ENCODE measurements around the gene TRAF3.

The TRAF3 gene

DNA sequence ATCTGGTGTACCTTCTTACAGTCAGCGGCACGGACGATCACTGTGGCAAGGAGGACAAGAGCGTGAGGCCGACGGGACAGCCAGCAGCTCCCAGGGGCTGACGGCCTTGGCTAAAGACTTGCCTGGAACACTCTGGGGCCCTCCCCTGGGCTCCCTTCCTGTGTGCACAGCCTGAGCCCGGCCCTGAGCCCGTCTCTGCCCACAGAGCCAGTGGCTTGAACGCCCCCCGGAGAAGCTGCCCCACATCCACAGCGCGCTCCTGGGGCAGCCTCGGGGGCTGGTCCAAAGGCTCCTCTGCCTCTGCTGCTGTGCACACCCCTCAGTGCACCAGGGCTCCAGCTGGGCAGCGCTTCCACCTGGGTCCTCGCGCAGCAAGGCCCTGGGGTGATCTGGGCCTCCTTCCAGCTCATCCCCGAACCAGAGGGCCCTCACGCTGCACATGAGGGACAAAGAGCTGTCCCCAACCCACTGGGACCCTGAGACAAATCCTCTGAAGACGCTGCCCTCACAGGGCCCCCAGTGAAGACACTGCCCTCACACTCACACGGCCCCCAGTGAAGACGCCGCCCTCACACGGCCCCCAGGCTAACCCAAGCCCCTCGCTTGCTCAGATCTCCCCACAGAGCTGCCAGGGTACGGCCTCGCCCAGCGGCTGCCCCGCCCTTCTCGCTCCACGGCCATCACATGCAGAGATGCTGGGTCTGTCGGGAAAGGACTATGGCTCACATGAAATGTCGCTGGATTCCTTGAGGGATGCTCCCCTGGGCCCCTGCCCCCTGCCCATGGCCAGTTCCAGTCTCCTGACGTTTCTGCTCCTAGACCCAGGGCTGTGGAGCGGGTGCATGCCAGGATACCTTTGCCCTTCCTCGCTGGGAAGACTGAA is 167.4 kb downstream of the TRAF3 start:
- H3K9ac ChIP-seq (ENCODE audit: low read length): no peak overlapping the region
- peaks cover 92% of the 10 kb centered on the region for H3K36me3 ChIP-seq (ENCODE audit: control insufficient read depth, insufficient read depth, low read length, severe bottlenecking)
- no peaks in the 10 kb centered on the region for H3K9me3 ChIP-seq (ENCODE audit: control insufficient read depth, low read length)
- no peaks in the 10 kb centered on the region for H3K27me3 ChIP-seq (replicated peaks; ENCODE audit: control insufficient read depth, insufficient read depth, low read length)
- H3K4me3 ChIP-seq (ENCODE audit: low read length): no peak overlapping the region
- H3K4me1 ChIP-seq (ENCODE audit: control insufficient read depth, insufficient read depth, low read length): peaks cover 3% of the 10 kb centered on the region
- no peak for DNase-seq (ENCODE audit: low read depth)

- Histone ChIP-seq H3K36me3 (ENCODE audit: control insufficient read depth, insufficient read depth, low read length, severe bottlenecking) (peaks cover 92% of the 10 kb centered on the region), H3K4me1 (ENCODE audit: control insufficient read depth, insufficient read depth, low read length) (peaks cover 10% of the 10 kb centered on the region), H3K9ac (ENCODE audit: low read length) (no peak overlapping the region), H3K27me3 (replicated peaks; ENCODE audit: control insufficient read depth, insufficient read depth, low read length) (no peaks in the 10 kb centered on the region), H3K9me3 (ENCODE audit: control insufficient read depth, low read length) (no peaks in the 10 kb centered on the region), H3K4me3 (ENCODE audit: low read length) (no peak overlapping the region)
- no peak for DNase-seq (ENCODE audit: low read depth)
Measured at GRCh38 chr14:102945346-102946130, 168.3 kb downstream of the TRAF3 start.

DNA sequence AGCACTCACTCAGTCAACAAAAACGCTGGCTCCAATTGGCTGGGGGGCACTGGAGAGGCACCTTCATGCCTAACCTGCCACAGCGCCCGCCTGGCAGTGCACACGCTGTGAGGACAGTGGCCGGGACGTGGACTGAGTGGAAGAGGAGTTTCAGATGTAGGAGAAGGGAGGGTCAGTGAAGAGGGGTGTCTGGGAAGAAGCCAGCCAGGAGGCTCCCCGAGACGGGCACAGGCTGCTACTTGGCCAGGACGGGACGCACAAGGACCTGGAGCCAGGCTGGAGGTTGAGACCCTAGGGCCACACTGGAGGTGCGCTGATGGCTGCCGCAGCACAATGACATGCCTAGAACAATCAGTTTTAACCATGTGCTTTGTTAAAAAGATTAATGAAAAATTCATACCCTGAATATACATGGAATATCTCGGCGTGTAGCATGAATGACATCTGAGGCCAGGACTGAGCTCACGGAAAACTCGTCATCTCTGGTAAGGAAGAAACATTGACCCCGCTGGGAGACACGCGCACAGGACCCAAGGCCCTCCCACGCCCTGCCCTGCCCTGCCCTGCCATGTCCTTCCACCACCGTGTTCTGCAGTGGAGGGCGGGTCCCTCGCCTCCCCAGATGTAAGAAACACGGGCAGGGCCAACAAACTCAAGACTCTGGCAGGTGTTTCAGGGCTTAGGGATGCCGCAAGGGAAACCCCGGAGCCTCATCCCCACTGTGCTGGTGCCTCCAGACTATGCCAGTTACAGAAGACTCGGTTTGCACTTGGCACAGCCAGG is 170.3 kb downstream of the TRAF3 start:
- H3K27me3 ChIP-seq (replicated peaks; ENCODE audit: control insufficient read depth, insufficient read depth, low read length): no peaks in the 10 kb centered on the region
- H3K9me3 ChIP-seq (ENCODE audit: control insufficient read depth, low read length): no peaks in the 10 kb centered on the region
- H3K9ac ChIP-seq (ENCODE audit: low read length): no peak overlapping the region
- peaks cover 92% of the 10 kb centered on the region for H3K36me3 ChIP-seq (ENCODE audit: control insufficient read depth, insufficient read depth, low read length, severe bottlenecking)
- DNase-seq (ENCODE audit: low read depth): no peak
- H3K4me1 ChIP-seq (ENCODE audit: control insufficient read depth, insufficient read depth, low read length): peaks cover 15% of the 10 kb centered on the region
- H3K4me3 ChIP-seq (ENCODE audit: low read length): no peak overlapping the region

DNA sequence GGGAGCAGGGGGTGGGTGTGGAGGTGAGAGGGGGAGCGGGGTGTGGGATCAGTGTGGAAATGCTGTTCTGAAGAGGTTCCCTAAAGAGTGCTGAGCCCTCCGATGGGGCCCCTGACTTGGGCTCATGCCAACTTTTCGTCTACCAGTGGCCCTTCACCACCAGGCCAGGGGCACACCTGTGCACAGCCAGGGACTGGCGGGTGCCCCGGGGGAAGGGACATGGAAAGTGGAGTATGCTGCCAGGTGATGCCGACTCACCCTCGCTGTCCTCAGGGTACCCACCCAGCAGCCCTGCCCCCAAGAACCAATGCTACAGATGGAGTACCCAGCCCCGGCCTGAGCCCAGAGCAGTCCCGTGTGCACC is 171.4 kb downstream of the TRAF3 start:
- no peaks in the 10 kb centered on the region for H3K9me3 ChIP-seq (ENCODE audit: control insufficient read depth, low read length)
- no peaks in the 10 kb centered on the region for H3K27me3 ChIP-seq (replicated peaks; ENCODE audit: control insufficient read depth, insufficient read depth, low read length)
- no peak for DNase-seq (ENCODE audit: low read depth)
- H3K4me1 ChIP-seq (ENCODE audit: control insufficient read depth, insufficient read depth, low read length): peaks cover 15% of the 10 kb centered on the region
- H3K36me3 ChIP-seq (ENCODE audit: control insufficient read depth, insufficient read depth, low read length, severe bottlenecking): peaks cover 93% of the 10 kb centered on the region
- H3K9ac ChIP-seq (ENCODE audit: low read length): no peak overlapping the region
- no peak overlapping the region for H3K4me3 ChIP-seq (ENCODE audit: low read length)

DNA sequence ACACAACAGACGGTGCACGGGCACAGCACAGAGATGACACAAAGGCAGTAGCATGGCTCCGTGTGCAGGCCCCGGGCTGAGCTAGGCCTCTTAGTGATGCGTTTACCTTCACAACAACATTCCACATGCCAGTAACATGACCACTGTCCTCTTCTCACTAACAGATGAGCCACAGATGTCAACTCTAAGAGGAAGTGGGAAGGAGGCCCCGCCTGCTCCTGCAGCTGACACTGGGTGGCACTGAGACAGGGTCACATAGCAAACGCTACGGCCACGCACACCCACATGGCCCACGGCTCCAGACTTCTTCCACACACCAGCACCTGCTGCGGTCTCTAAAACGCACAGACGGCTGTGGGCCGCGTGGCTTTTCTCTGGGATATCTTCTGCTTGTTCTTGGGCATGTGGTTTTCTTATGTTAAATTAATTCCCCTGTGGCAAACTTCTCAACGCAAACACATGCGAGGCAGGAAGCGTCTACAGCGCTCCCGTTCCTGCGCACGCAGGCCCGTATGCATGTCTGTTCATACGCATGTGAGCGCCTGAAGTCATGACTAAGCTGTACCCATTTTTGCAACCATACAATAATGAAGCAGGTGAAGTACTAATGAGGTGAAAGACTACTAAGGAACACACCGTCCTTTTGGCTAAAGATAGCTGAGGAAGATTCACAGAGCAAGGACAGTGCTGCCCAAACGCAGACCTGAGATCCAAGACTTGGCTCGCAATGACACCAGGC is 172.0 kb downstream of the TRAF3 start:
- H3K4me1 ChIP-seq (ENCODE audit: control insufficient read depth, insufficient read depth, low read length): peaks cover 15% of the 10 kb centered on the region
- no peak for DNase-seq (ENCODE audit: low read depth)
- H3K9me3 ChIP-seq (ENCODE audit: control insufficient read depth, low read length): no peaks in the 10 kb centered on the region
- no peaks in the 10 kb centered on the region for H3K27me3 ChIP-seq (replicated peaks; ENCODE audit: control insufficient read depth, insufficient read depth, low read length)
- H3K9ac ChIP-seq (ENCODE audit: low read length): no peak overlapping the region
- peaks cover 93% of the 10 kb centered on the region for H3K36me3 ChIP-seq (ENCODE audit: control insufficient read depth, insufficient read depth, low read length, severe bottlenecking)
- H3K4me3 ChIP-seq (ENCODE audit: low read length): no peak overlapping the region

DNA sequence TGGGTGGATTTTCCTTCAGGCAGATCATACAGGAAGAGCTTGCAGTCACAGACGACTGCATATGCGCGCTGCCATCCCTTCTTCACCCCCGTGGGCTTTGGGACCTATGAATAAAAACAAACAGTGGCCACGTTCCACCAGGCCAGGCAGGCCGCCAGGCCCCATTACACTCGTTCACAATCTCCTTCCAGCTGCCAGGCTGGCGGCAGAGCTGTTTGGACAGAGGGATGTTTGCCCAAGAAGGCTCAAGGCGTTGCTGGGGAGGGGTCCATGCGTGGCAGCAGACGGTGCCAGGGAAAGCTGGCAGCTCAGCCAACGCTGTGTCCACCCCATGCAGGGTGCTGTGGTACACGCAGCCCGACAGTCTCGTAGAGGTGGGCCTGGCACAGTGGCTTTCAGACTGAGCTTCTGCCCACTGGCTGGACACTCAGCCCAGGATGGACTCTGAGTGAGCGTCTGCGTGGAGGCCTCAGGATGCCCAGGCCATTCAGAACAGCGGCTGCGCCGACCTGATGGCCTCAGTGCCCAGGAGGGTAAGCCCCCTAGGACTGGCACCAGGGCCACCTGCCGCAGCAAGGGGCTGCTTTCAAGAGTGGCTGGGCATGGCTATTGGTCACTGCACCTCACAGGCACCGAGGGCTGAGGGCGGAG is 172.7 kb downstream of the TRAF3 start:
- Histone ChIP-seq H3K4me3 (ENCODE audit: low read length) (no peak overlapping the region), H3K27me3 (replicated peaks; ENCODE audit: control insufficient read depth, insufficient read depth, low read length) (no peaks in the 10 kb centered on the region), H3K4me1 (ENCODE audit: control insufficient read depth, insufficient read depth, low read length) (peaks cover 15% of the 10 kb centered on the region), H3K9me3 (ENCODE audit: control insufficient read depth, low read length) (no peaks in the 10 kb centered on the region), H3K36me3 (ENCODE audit: control insufficient read depth, insufficient read depth, low read length, severe bottlenecking) (peaks cover 93% of the 10 kb centered on the region), H3K9ac (ENCODE audit: low read length) (no peak overlapping the region)
- no peak for DNase-seq (ENCODE audit: low read depth)

DNA sequence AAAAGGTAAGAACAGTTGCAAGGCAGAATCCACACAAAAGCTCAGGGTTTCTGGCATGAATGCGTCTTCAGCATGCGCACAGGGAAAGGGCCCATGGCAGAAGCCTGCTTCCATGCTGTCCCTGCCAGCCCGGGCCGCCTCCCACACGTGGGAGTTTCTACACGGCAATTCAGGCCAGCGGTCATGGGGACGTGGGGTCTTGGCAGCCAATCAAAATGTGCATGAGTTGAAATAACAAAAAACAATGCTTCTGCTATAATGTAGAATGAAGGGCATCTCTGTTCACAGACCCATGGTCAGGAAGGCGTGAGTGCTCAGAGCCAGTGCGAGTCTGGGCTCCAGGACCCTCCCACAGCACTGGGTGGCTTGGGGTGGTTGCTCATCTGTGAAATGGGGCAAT is 173.8 kb downstream of the TRAF3 start:
- Histone ChIP-seq H3K36me3 (ENCODE audit: control insufficient read depth, insufficient read depth, low read length, severe bottlenecking) (peaks cover 93% of the 10 kb centered on the region), H3K4me1 (ENCODE audit: control insufficient read depth, insufficient read depth, low read length) (peaks cover 15% of the 10 kb centered on the region), H3K27me3 (replicated peaks; ENCODE audit: control insufficient read depth, insufficient read depth, low read length) (no peaks in the 10 kb centered on the region), H3K9me3 (ENCODE audit: control insufficient read depth, low read length) (no peaks in the 10 kb centered on the region), H3K4me3 (ENCODE audit: low read length) (no peak overlapping the region), H3K9ac (ENCODE audit: low read length) (no peak overlapping the region)
- DNase-seq (ENCODE audit: low read depth): no peak

- Histone ChIP-seq H3K9me3 (ENCODE audit: control insufficient read depth, low read length) (no peaks in the 10 kb centered on the region), H3K9ac (ENCODE audit: low read length) (no peak overlapping the region), H3K36me3 (ENCODE audit: control insufficient read depth, insufficient read depth, low read length, severe bottlenecking) (peaks cover 92% of the 10 kb centered on the region)
Measured at GRCh38 chr14:102951799-102952198, 174.6 kb downstream of the TRAF3 start.

DNA sequence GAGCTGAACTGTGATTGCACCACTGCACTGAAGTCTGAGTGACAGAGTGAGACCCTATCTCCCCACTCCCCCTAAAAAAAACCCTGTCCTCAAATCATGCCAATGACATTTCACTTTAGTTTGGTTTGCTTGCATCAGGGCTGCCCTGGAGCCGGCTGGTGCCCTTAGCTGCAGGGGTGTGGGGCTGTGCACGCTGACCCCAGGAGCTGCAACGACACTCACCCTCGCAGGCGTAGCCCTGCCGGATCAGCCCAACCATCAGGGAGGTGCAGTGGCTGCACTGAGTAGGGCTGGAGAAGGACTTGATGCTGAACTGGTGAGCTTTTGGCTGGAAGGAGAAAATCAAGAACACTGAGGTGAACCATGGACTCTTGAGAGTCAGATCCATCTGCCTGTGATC is 175.0 kb downstream of the TRAF3 start:
- Histone ChIP-seq H3K36me3 (ENCODE audit: control insufficient read depth, insufficient read depth, low read length, severe bottlenecking) (peaks cover 90% of the 10 kb centered on the region), H3K9me3 (ENCODE audit: control insufficient read depth, low read length) (no peaks in the 10 kb centered on the region), H3K4me1 (ENCODE audit: control insufficient read depth, insufficient read depth, low read length) (peaks cover 15% of the 10 kb centered on the region), H3K27me3 (replicated peaks; ENCODE audit: control insufficient read depth, insufficient read depth, low read length) (no peaks in the 10 kb centered on the region), H3K9ac (ENCODE audit: low read length) (no peak overlapping the region), H3K4me3 (ENCODE audit: low read length) (no peak overlapping the region)
- DNase-seq (ENCODE audit: low read depth): no peak

More at GRCh38 chr14:102951799-102952198, 174.6 kb downstream of the TRAF3 start:
- peaks cover 15% of the 10 kb centered on the region for H3K4me1 ChIP-seq (ENCODE audit: control insufficient read depth, insufficient read depth, low read length)
- DNase-seq (ENCODE audit: low read depth): no peak
- no peak overlapping the region for H3K4me3 ChIP-seq (ENCODE audit: low read length)
- no peaks in the 10 kb centered on the region for H3K27me3 ChIP-seq (replicated peaks; ENCODE audit: control insufficient read depth, insufficient read depth, low read length)

- no peaks in the 10 kb centered on the region for H3K27me3 ChIP-seq (replicated peaks; ENCODE audit: control insufficient read depth, insufficient read depth, low read length)
- DNase-seq (ENCODE audit: low read depth): no peak
- peaks cover 15% of the 10 kb centered on the region for H3K4me1 ChIP-seq (ENCODE audit: control insufficient read depth, insufficient read depth, low read length)
- H3K36me3 ChIP-seq (ENCODE audit: control insufficient read depth, insufficient read depth, low read length, severe bottlenecking): peaks cover 92% of the 10 kb centered on the region
- no peak overlapping the region for H3K4me3 ChIP-seq (ENCODE audit: low read length)
- no peak overlapping the region for H3K9ac ChIP-seq (ENCODE audit: low read length)
- H3K9me3 ChIP-seq (ENCODE audit: control insufficient read depth, low read length): no peaks in the 10 kb centered on the region
Measured at GRCh38 chr14:102953100-102953499, 175.9 kb downstream of the TRAF3 start.
